ENCODE results near the gene FAM222B.

DNA sequence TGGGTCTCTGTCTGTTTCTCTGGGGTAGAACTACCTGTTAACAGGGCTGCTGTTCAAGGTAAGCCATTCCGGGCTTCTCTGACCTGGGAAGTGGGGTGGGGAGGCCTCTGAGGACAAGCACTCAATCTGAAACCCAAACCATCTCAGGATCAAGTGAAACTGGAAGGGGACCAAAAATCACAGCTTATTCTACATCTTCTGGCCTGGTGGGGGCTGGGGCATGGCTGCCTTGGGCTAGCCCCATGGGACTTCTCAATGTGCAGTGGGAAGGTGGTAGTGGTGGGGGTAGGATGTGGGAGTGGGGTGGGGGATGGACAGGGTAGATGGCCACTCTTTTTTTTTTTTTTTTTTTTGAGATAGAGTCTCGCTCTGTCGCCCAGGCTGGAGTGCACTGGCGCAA lies 49.4 kb upstream of the FAM222B start:
- TF ChIP-seq CTCF (IDR thresholded peaks at IDR 0.05) (no peak), POLR2A (IDR thresholded peaks at IDR 0.05) (no peak), POLR2AphosphoS5 (IDR thresholded peaks at IDR 0.05) (no peak)

All from upper lobe of left lung (tissue), 4 donors.